Trophoblast cell (in vitro differentiated cells and primary cell): Measurements from ENCODE around the gene ELAVL3.

Experiments
- DNase-seq, 2 donors: peaks; one replicate each; pipeline ENCODE4 v3.0.0-alpha.2; 2016
- H2AFZ ChIP-seq: 2 replicates; pipeline ENCODE4 v1.6.1; 2013; ENCODE audit warnings: low read length, moderate library complexity, mild to moderate bottlenecking; ENCODE audit not compliant: insufficient read depth, poor library complexity
- H2AK5ac ChIP-seq: 2 replicates; pipeline ENCODE4 v1.6.1; 2013; ENCODE audit warnings: mild to moderate bottlenecking, low read length
- H2BK120ac ChIP-seq: 2 replicates; pipeline ENCODE4 v1.6.1; 2013; ENCODE audit warnings: low read length, mild to moderate bottlenecking, moderate library complexity; ENCODE audit not compliant: insufficient read depth, poor library complexity
- H2BK12ac ChIP-seq: 2 replicates; pipeline ENCODE4 v1.6.1; 2013; ENCODE audit warnings: mild to moderate bottlenecking, low read length, moderate library complexity
- H2BK5ac ChIP-seq: 2 replicates; pipeline ENCODE4 v1.6.1; 2013; ENCODE audit warnings: low read length, low read depth, moderate library complexity, mild to moderate bottlenecking; ENCODE audit not compliant: poor library complexity
- H3K14ac ChIP-seq: 2 replicates; pipeline ENCODE4 v1.6.1; 2013; ENCODE audit warnings: mild to moderate bottlenecking, low read length
- H3K18ac ChIP-seq: 2 replicates; pipeline ENCODE4 v1.6.1; 2013; ENCODE audit warnings: mild to moderate bottlenecking, low read length
- H3K23ac ChIP-seq: 2 replicates; pipeline ENCODE4 v1.6.1; 2013; ENCODE audit warnings: low read length
- H3K27ac ChIP-seq: 2 replicates; pipeline ENCODE4 v1.5.1; 2013; ENCODE audit warnings: low read depth, mild to moderate bottlenecking, inconsistent platforms, low read length, moderate library complexity
- H3K27me3 ChIP-seq: 2 replicates; pipeline ENCODE4 v1.6.1; 2013; ENCODE audit warnings: inconsistent platforms, mild to moderate bottlenecking, low read length, moderate library complexity; ENCODE audit not compliant: insufficient read depth
- H3K36me3 ChIP-seq, 2 experiments: 1 replicate in 1 of 2; 2 replicates in 1 of 2; pipeline ENCODE4 v1.6.1; 2013; ENCODE audit warnings: low read length in 2 of 2, mild to moderate bottlenecking in 2 of 2, moderate library complexity in 1 of 2; ENCODE audit not compliant: insufficient read depth in 2 of 2, control insufficient read depth in 1 of 2
- H3K4ac ChIP-seq: 2 replicates; pipeline ENCODE4 v1.6.1; 2013; ENCODE audit warnings: low read depth, mild to moderate bottlenecking, low read length, moderate library complexity
- H3K4me1 ChIP-seq, 2 experiments: 1 replicate in 1 of 2; 2 replicates in 1 of 2; pipeline ENCODE4 v1.6.1; 2013; ENCODE audit warnings: low read length in 2 of 2, mild to moderate bottlenecking in 2 of 2, moderate library complexity in 1 of 2; ENCODE audit not compliant: insufficient read depth in 2 of 2, control insufficient read depth in 1 of 2
- H3K4me2 ChIP-seq: 2 replicates; pipeline ENCODE4 v1.6.1; 2013; ENCODE audit warnings: inconsistent platforms, mild to moderate bottlenecking, low read length, moderate library complexity
- H3K4me3 ChIP-seq: 2 replicates; pipeline ENCODE4 v1.5.1; 2013; ENCODE audit warnings: mild to moderate bottlenecking, low read depth, low read length, inconsistent platforms
- H3K79me1 ChIP-seq: one replicate; pipeline ENCODE4 v1.6.1; 2013; ENCODE audit warnings: low read length
- H3K79me2 ChIP-seq: 2 replicates; pipeline ENCODE4 v1.6.1; 2013; ENCODE audit warnings: low read length, mild to moderate bottlenecking; ENCODE audit not compliant: control insufficient read depth, insufficient read depth, poor library complexity
- H3K9ac ChIP-seq: 2 replicates; pipeline ENCODE4 v1.6.1; 2013; ENCODE audit warnings: mild to moderate bottlenecking, low read length
- H3K9me3 ChIP-seq: 2 replicates; pipeline ENCODE4 v1.6.1; 2013; ENCODE audit warnings: low read depth, mild to moderate bottlenecking, control low read depth, inconsistent platforms, low read length; ENCODE audit not compliant: insufficient read depth
- H4K12ac ChIP-seq: 2 replicates; pipeline ENCODE4 v1.6.1; 2013; ENCODE audit warnings: low read depth, mild to moderate bottlenecking, low read length, moderate library complexity
- H4K8ac ChIP-seq: 2 replicates; pipeline ENCODE4 v1.6.1; 2013; ENCODE audit warnings: low read depth, mild to moderate bottlenecking, low read length, moderate library complexity
- H4K91ac ChIP-seq: one replicate; pipeline ENCODE4 v1.6.1; 2013; ENCODE audit warnings: low read depth, mild to moderate bottlenecking, low read length, moderate library complexity
- WGBS: extraction: QIAGEN DNeasy Blood & Tissue Kit; methylation state at CpG from one replicate; pipeline ENCODE4 v1.1.7; 2013; ENCODE audit warnings: missing lambda C conversion rate; ENCODE audit not compliant: insufficient read length, insufficient coverage; ENCODE audit errors: extremely low coverage; 5-methylcytosine and 5-hydroxymethylcytosine counted together

The ELAVL3 gene

GRCh38 chr19:11479898-11480714 lies 740 bp downstream of the ELAVL3 start:
- Histone ChIP-seq H2BK12ac (no peak overlapping the region), H3K14ac (no peak overlapping the region), H2BK120ac (no peak overlapping the region), H3K4ac (no peak overlapping the region), H2AK5ac (no peak overlapping the region), H4K91ac (no peak overlapping the region), H3K23ac (no peak overlapping the region), H3K9ac (no peak overlapping the region), H4K12ac (no peak overlapping the region), H3K79me1 (no peaks in the 10 kb centered on the region), H3K27me3 (peaks cover 42% of the 10 kb centered on the region), H3K4me2 (no peak overlapping the region), H3K9me3 (peaks cover 11% of the 10 kb centered on the region), H2BK5ac (no peak overlapping the region), H4K8ac (no peak overlapping the region), H2AFZ (no peak overlapping the region), H3K18ac (no peak overlapping the region), H3K79me2 (no peaks in the 10 kb centered on the region), H3K4me3 (no peak overlapping the region), H3K36me3 (peaks cover 2 to 3% of the 10 kb centered on the region in 2 experiments), H3K27ac (no peak overlapping the region), H3K4me1 (peaks cover 8 to 10% of the 10 kb centered on the region in 2 experiments)
- WGBS: no CpG with 5 or more reads among the region's 86 CpGs
- DNase-seq: no peak

GRCh38 chr19:11479090-11479897 lies 1.6 kb downstream of the ELAVL3 start:
- Histone ChIP-seq H4K91ac (no peak overlapping the region), H3K14ac (no peak overlapping the region), H3K36me3 (peaks cover 2 to 3% of the 10 kb centered on the region in 2 experiments), H3K23ac (no peak overlapping the region), H3K4me3 (no peak overlapping the region), H2BK120ac (no peak overlapping the region), H3K79me1 (no peaks in the 10 kb centered on the region), H3K27me3 (peaks cover 42% of the 10 kb centered on the region), H3K4me2 (no peak overlapping the region), H3K9me3 (peaks cover 11% of the 10 kb centered on the region), H3K27ac (no peak overlapping the region), H2BK12ac (no peak overlapping the region), H3K9ac (no peak overlapping the region), H4K12ac (no peak overlapping the region), H2AK5ac (no peak overlapping the region), H3K79me2 (no peaks in the 10 kb centered on the region), H2BK5ac (no peak overlapping the region), H4K8ac (no peak overlapping the region), H3K4ac (no peak overlapping the region), H3K4me1 (peaks cover 8 to 10% of the 10 kb centered on the region in 2 experiments), H2AFZ (no peak overlapping the region), H3K18ac (no peak overlapping the region)
- DNase-seq: peak in 1 of 2 donors; percentile 49
- no CpG with 5 or more reads among the region's 62 CpGs for WGBS

GRCh38 chr19:11478167-11479089 lies 2.4 kb downstream of the ELAVL3 start:
- Histone ChIP-seq H2AK5ac (no peak overlapping the region), H3K79me1 (no peaks in the 10 kb centered on the region), H3K4me1 (peaks cover 8 to 10% of the 10 kb centered on the region in 2 experiments), H3K79me2 (no peaks in the 10 kb centered on the region), H2AFZ (no peak overlapping the region), H4K12ac (no peak overlapping the region), H3K4me3 (no peak overlapping the region), H3K36me3 (no peaks in the 10 kb centered on the region), H3K18ac (no peak overlapping the region), H4K91ac (no peak overlapping the region), H3K14ac (no peak overlapping the region), H3K27me3 (peaks cover 42% of the 10 kb centered on the region), H2BK5ac (no peak overlapping the region), H3K23ac (no peak overlapping the region), H3K27ac (no peak overlapping the region), H3K4ac (no peak overlapping the region), H2BK120ac (no peak overlapping the region), H3K4me2 (no peak overlapping the region), H4K8ac (no peak overlapping the region), H2BK12ac (no peak overlapping the region), H3K9ac (no peak overlapping the region), H3K9me3 (peaks cover 11% of the 10 kb centered on the region)
- DNase-seq: no peak
- no CpG with 5 or more reads among the region's 19 CpGs for WGBS

- Histone ChIP-seq H3K79me1 (no peaks in the 10 kb centered on the region), H3K36me3 (no peaks in the 10 kb centered on the region), H2BK12ac (no peak overlapping the region), H2AFZ (no peak overlapping the region), H3K23ac (no peak overlapping the region), H3K4ac (no peak overlapping the region), H3K27ac (no peak overlapping the region), H4K91ac (no peak overlapping the region), H3K14ac (no peak overlapping the region), H3K27me3 (peaks cover 25% of the 10 kb centered on the region), H3K4me2 (no peak overlapping the region), H3K18ac (no peak overlapping the region), H4K12ac (no peak overlapping the region), H3K9ac (no peak overlapping the region), H2BK120ac (no peak overlapping the region), H3K4me1 (no peaks in the 10 kb centered on the region), H4K8ac (no peak overlapping the region), H3K4me3 (no peak overlapping the region), H3K9me3 (peaks cover 4% of the 10 kb centered on the region), H2BK5ac (no peak overlapping the region), H2AK5ac (no peak overlapping the region), H3K79me2 (no peaks in the 10 kb centered on the region)
- DNase-seq: no peak
- no CpG with 5 or more reads among the region's 8 CpGs for WGBS
Observed at GRCh38 chr19:11475861-11476260, 5.0 kb downstream of the ELAVL3 start.
